ENCODE data around the gene QPCT. TPM values are rescaled to one million over a fixed set of nuclear protein-coding genes. Genes with fewer than 3 reads are reported as not detected.
"Not testable (repeated sequence)": the region's sequence is repeated elsewhere in the genome, so short reads cannot be mapped to it uniquely, and the experiment has no call there.

QPCT gene
- total RNA-seq (2014; rRNA removed; shearing (Covaris generic)) = not detected in 2 replicates

- no peak for DNase-seq (ENCODE audit: low spot score)
- in situ Hi-C loops (cut with HindIII; ENCODE audit: low sequenced_read_pairs) = no loop called here
Observed at GRCh38 chr2:37344453-37345361, at the start of gene QPCT. TSS of gene QPCT (plus strand) at chr2:37344630. CDS start at chr2:37344732, 102 bp downstream.

- DNase-seq (ENCODE audit: low spot score); in situ Hi-C loops (cut with HindIII; ENCODE audit: low sequenced_read_pairs): not testable (repeated sequence)
Observed at GRCh38 chr2:37294858-37295257, 49.6 kb upstream of the QPCT start.

- in situ Hi-C loops (cut with HindIII; ENCODE audit: low sequenced_read_pairs) = no loop called here
- no peak for DNase-seq (ENCODE audit: low spot score)
Observed at GRCh38 chr2:37295469-37296073, 48.9 kb upstream of the QPCT start.

- in situ Hi-C loops (cut with HindIII; ENCODE audit: low sequenced_read_pairs) = no loop called here
- DNase-seq (ENCODE audit: low spot score) = no peak
Observed at GRCh38 chr2:37297632-37298031, 46.8 kb upstream of the QPCT start.

GRCh38 chr2:37300146-37300545, 44.3 kb upstream of the QPCT start:
- DNase-seq (ENCODE audit: low spot score) = no peak
- in situ Hi-C loops (cut with HindIII; ENCODE audit: low sequenced_read_pairs) = no loop called here

- in situ Hi-C loops (cut with HindIII; ENCODE audit: low sequenced_read_pairs) = no loop called here
- DNase-seq (ENCODE audit: low spot score) = no peak
Observed at GRCh38 chr2:37300578-37300977, 43.9 kb upstream of the QPCT start.

- DNase-seq (ENCODE audit: low spot score) = no peak
- in situ Hi-C loops (cut with HindIII; ENCODE audit: low sequenced_read_pairs) = no loop called here
Observed at GRCh38 chr2:37301408-37301807, 43.0 kb upstream of the QPCT start.

- DNase-seq (ENCODE audit: low spot score) = no peak
Observed at GRCh38 chr2:37302701-37303252, 41.7 kb upstream of the QPCT start.

GRCh38 chr2:37306024-37306423, 38.4 kb upstream of the QPCT start:
- no peak for DNase-seq (ENCODE audit: low spot score)
- in situ Hi-C loops (cut with HindIII; ENCODE audit: low sequenced_read_pairs) = no loop called here

More at GRCh38 chr2:37302701-37303252, 41.7 kb upstream of the QPCT start:
- in situ Hi-C loops (cut with HindIII; ENCODE audit: low sequenced_read_pairs) = no loop called here

- no peak for DNase-seq (ENCODE audit: low spot score)
- in situ Hi-C loops (cut with HindIII; ENCODE audit: low sequenced_read_pairs) = no loop called here
Observed at GRCh38 chr2:37307500-37307899, 36.9 kb upstream of the QPCT start.

GRCh38 chr2:37315364-37315763, 29.1 kb upstream of the QPCT start:
- in situ Hi-C loops (cut with HindIII; ENCODE audit: low sequenced_read_pairs) = no loop called here
- no peak for DNase-seq (ENCODE audit: low spot score)

- DNase-seq (ENCODE audit: low spot score) = no peak
- in situ Hi-C loops (cut with HindIII; ENCODE audit: low sequenced_read_pairs) = no loop called here
Observed at GRCh38 chr2:37316181-37316580, 28.2 kb upstream of the QPCT start.

GRCh38 chr2:37317746-37318145, 26.7 kb upstream of the QPCT start:
- in situ Hi-C loops (cut with HindIII; ENCODE audit: low sequenced_read_pairs) = no loop called here
- no peak for DNase-seq (ENCODE audit: low spot score)

- DNase-seq (ENCODE audit: low spot score) = no peak
- in situ Hi-C loops (cut with HindIII; ENCODE audit: low sequenced_read_pairs) = no loop called here
Observed at GRCh38 chr2:37318401-37318800, 26.0 kb upstream of the QPCT start.

GRCh38 chr2:37319754-37320609, 24.4 kb upstream of the QPCT start:
- no peak for DNase-seq (ENCODE audit: low spot score)
- in situ Hi-C loops (cut with HindIII; ENCODE audit: low sequenced_read_pairs) = no loop called here

- no peak for DNase-seq (ENCODE audit: low spot score)
- in situ Hi-C loops (cut with HindIII; ENCODE audit: low sequenced_read_pairs) = no loop called here
Observed at GRCh38 chr2:37321029-37321682, 23.3 kb upstream of the QPCT start.

- in situ Hi-C loops (cut with HindIII; ENCODE audit: low sequenced_read_pairs) = no loop called here
- no peak for DNase-seq (ENCODE audit: low spot score)
Observed at GRCh38 chr2:37322368-37322767, 22.1 kb upstream of the QPCT start.

- no peak for DNase-seq (ENCODE audit: low spot score)
- in situ Hi-C loops (cut with HindIII; ENCODE audit: low sequenced_read_pairs) = no loop called here
Observed at GRCh38 chr2:37323176-37323780, 21.2 kb upstream of the QPCT start.
